H1 (cell line): ENCODE measurements around the gene FOXO6. TPM values are rescaled to one million over a fixed set of nuclear protein-coding genes. Genes with fewer than 3 reads are reported as not detected.

ENCODE experiments used
- CTCF ChIA-PET: fragments of 300-600 bp; sonication (Branson Sonifier 250); formaldehyde crosslinking; loops from one replicate; lab custom pipeline; 2021; ENCODE audit not compliant: partially characterized antibody; lab: Charles Lee
- POLR2A ChIA-PET: fragments of 300-600 bp; sonication (Branson Sonifier 250); formaldehyde crosslinking; loops from one replicate; lab custom pipeline; 2021; ENCODE audit warnings: inconsistent platforms; ENCODE audit not compliant: partially characterized antibody; lab: Charles Lee
- DNase-seq, 2 experiments: peaks; one replicate each; pipeline versions ENCODE4 v3.0.0 to v3.0.0-alpha.2; 2010 to 2022; ENCODE audit warnings: low spot score in 2 of 2, low read depth in 1 of 2, mixed read lengths in 1 of 2
- FAIRE-seq: peaks from 2 replicates; lab custom pipeline; 2011; peaks lifted over from hg19 to GRCh38; lab: Jason Lieb, UNC
- H2AFZ ChIP-seq: 2 replicates; pipeline ENCODE4 v1.8.1; 2012; ENCODE audit warnings: low read length, inconsistent platforms
- H2AK5ac ChIP-seq: 2 replicates; pipeline ENCODE4 v1.6.1; 2013; ENCODE audit warnings: low read depth, low read length
- H2BK120ac ChIP-seq: replicated peaks from 2 replicates; pipeline ENCODE3; 2013; ENCODE audit warnings: low read depth, low read length, inconsistent platforms
- H2BK12ac ChIP-seq: 2 replicates; pipeline ENCODE4 v1.6.1; 2013; ENCODE audit warnings: low read depth, low read length
- H2BK15ac ChIP-seq: 2 replicates; pipeline ENCODE4 v1.6.1; 2013; ENCODE audit warnings: low read length
- H2BK20ac ChIP-seq: 2 replicates; pipeline ENCODE4 v1.6.1; 2013; ENCODE audit warnings: low read length
- H2BK5ac ChIP-seq: 2 replicates; pipeline ENCODE4 v1.6.1; 2013; ENCODE audit warnings: low read depth, low read length
- H3K14ac ChIP-seq: 2 replicates; pipeline ENCODE4 v1.6.1; 2013; ENCODE audit warnings: inconsistent platforms; ENCODE audit not compliant: insufficient read length
- H3K18ac ChIP-seq: 2 replicates; pipeline ENCODE4 v1.6.1; 2013; ENCODE audit warnings: low read length; ENCODE audit errors: extremely low read depth
- H3K23ac ChIP-seq: 2 replicates; pipeline ENCODE4 v1.6.1; 2013; ENCODE audit warnings: inconsistent platforms; ENCODE audit not compliant: insufficient read length
- H3K23me2 ChIP-seq: 2 replicates; pipeline ENCODE4 v1.6.1; 2013; ENCODE audit warnings: low read depth, low read length
- H3K27ac ChIP-seq: 2 replicates; pipeline ENCODE4 v1.6.1; 2011; ENCODE audit warnings: low read depth, low read length, inconsistent platforms
- H3K27me3 ChIP-seq, 4 experiments: replicated peaks in 1 of 4; 1 replicate in 1 of 4; 2 replicates in 3 of 4; pipeline versions ENCODE4 v1.6.1 to v1.8.1; 2011 to 2013; ENCODE audit warnings: low read length in 3 of 4, mild to moderate bottlenecking in 3 of 4, inconsistent platforms in 2 of 4, mixed read lengths in 2 of 4, moderate library complexity in 1 of 4; ENCODE audit not compliant: control insufficient read depth in 3 of 4, insufficient read depth in 3 of 4; ENCODE audit errors: extremely low read depth in 1 of 4
- H3K36me3 ChIP-seq, 4 experiments: 2 replicates each; pipeline versions ENCODE4 v1.6.1 to v1.8.1; 2011 to 2013; ENCODE audit warnings: mild to moderate bottlenecking in 4 of 4, low read length in 3 of 4, moderate library complexity in 2 of 4, control low read depth in 1 of 4, inconsistent platforms in 1 of 4; ENCODE audit not compliant: insufficient read depth in 4 of 4, control insufficient read depth in 2 of 4
- H3K4ac ChIP-seq: replicated peaks from 2 replicates; pipeline ENCODE3; 2013; ENCODE audit warnings: low read length, low read depth, mixed read lengths, inconsistent platforms; ENCODE audit not compliant: insufficient read length
- H3K4me1 ChIP-seq, 4 experiments: replicated peaks in 1 of 4; 1 replicate in 1 of 4; 2 replicates in 3 of 4; pipeline versions ENCODE4 v1.6.1 to v1.8.1; 2011 to 2013; ENCODE audit warnings: low read length in 3 of 4, inconsistent platforms in 2 of 4, mixed read lengths in 1 of 4; ENCODE audit not compliant: insufficient read depth in 4 of 4, control insufficient read depth in 3 of 4
- H3K4me2 ChIP-seq, 2 experiments: 2 replicates each; pipeline versions ENCODE4 v1.6.1 to v1.8.1; 2011 to 2013; ENCODE audit warnings: low read depth in 2 of 2, low read length in 2 of 2, control low read depth in 1 of 2, inconsistent platforms in 1 of 2, mild to moderate bottlenecking in 1 of 2; ENCODE audit not compliant: insufficient read depth in 1 of 2
- H3K4me3 ChIP-seq, 4 experiments: fragments of 200-600, 300-600 bp in 1 of 4; sonication (generic), shearing (Covaris generic), sonication (Bioruptor Twin) in 1 of 4; 2 replicates each; pipeline versions ENCODE4 v1.5.1 to v1.8.1; 2011 to 2016; ENCODE audit warnings: low read length in 4 of 4, low read depth in 3 of 4, control low read depth in 2 of 4, inconsistent platforms in 2 of 4, mild to moderate bottlenecking in 2 of 4, mixed read lengths in 1 of 4, moderate library complexity in 1 of 4; ENCODE audit not compliant: insufficient read depth in 2 of 4; ENCODE audit errors: extremely low read depth in 1 of 4
- H3K56ac ChIP-seq: replicated peaks from 2 replicates; pipeline ENCODE3; 2013; ENCODE audit warnings: low read depth, mild to moderate bottlenecking, mixed read lengths, low read length, inconsistent platforms; ENCODE audit not compliant: insufficient read length
- H3K79me1 ChIP-seq: 2 replicates; pipeline ENCODE4 v1.6.1; 2013; ENCODE audit warnings: low read depth, low read length, control low read depth
- H3K79me2 ChIP-seq, 2 experiments: 2 replicates each; pipeline versions ENCODE4 v1.6.1 to v1.8.1; 2012 to 2013; ENCODE audit warnings: low read length in 2 of 2, mild to moderate bottlenecking in 2 of 2, inconsistent platforms in 1 of 2; ENCODE audit not compliant: insufficient read depth in 2 of 2, control insufficient read depth in 1 of 2
- H3K9ac ChIP-seq, 4 experiments: replicated peaks in 1 of 4; 1 replicate in 1 of 4; 2 replicates in 3 of 4; pipeline versions ENCODE4 v1.6.1 to v1.8.1; 2011 to 2013; ENCODE audit warnings: low read depth in 3 of 4, low read length in 3 of 4, control low read depth in 2 of 4, mild to moderate bottlenecking in 2 of 4, moderate library complexity in 2 of 4, inconsistent platforms in 1 of 4; ENCODE audit errors: extremely low read depth in 1 of 4
- H3K9me3 ChIP-seq, 2 experiments: 2 replicates each; pipeline versions ENCODE4 v1.6.1 to v1.8.1; 2012 to 2013; ENCODE audit warnings: mild to moderate bottlenecking in 2 of 2, moderate library complexity in 2 of 2, control low read depth in 1 of 2, inconsistent platforms in 1 of 2, low read depth in 1 of 2, low read length in 1 of 2, mixed read lengths in 1 of 2; ENCODE audit not compliant: insufficient read depth in 2 of 2
- H4K20me1 ChIP-seq, 2 experiments: replicated peaks in 1 of 2; 2 replicates each; pipeline versions ENCODE3 to v1.8.1; 2011 to 2013; ENCODE audit warnings: inconsistent platforms in 2 of 2, low read length in 2 of 2, mild to moderate bottlenecking in 1 of 2; ENCODE audit not compliant: insufficient read depth in 2 of 2, control insufficient read depth in 1 of 2
- H4K5ac ChIP-seq: 2 replicates; pipeline ENCODE4 v1.6.1; 2013; ENCODE audit warnings: low read length, low read depth, mixed read lengths, inconsistent platforms; ENCODE audit not compliant: insufficient read length
- H4K8ac ChIP-seq: 2 replicates; pipeline ENCODE4 v1.8.0; 2013; ENCODE audit warnings: mild to moderate bottlenecking, moderate library complexity, low read length, inconsistent platforms; ENCODE audit not compliant: insufficient read depth; ENCODE audit errors: extremely low read depth
- H4K91ac ChIP-seq: replicated peaks from 2 replicates; pipeline ENCODE3; 2013; ENCODE audit warnings: low read length, mixed read lengths, inconsistent platforms; ENCODE audit not compliant: insufficient read length
- CBX8 ChIP-seq: fragments of 300-800, 300-1000 bp; sonication (generic); IDR thresholded peaks from 2 replicates; pipeline ENCODE4 v1.7.1; 2016; ENCODE audit warnings: low read depth, low read length, borderline replicate concordance
- EGR1 ChIP-seq: IDR thresholded peaks from 2 replicates; pipeline ENCODE4 v1.6.1; 2011; ENCODE audit warnings: low read depth, low read length, borderline replicate concordance
- EZH2 ChIP-seq: fragments of 200-600 bp; sonication (generic); IDR thresholded peaks from 2 replicates; pipeline ENCODE4 v1.7.1; 2012; ENCODE audit warnings: low read depth, mild to moderate bottlenecking, moderate library complexity, low read length, inconsistent platforms; ENCODE audit not compliant: severe bottlenecking
- HDAC2 ChIP-seq, 2 experiments: fragments of 300-600 bp in 1 of 2; sonication (generic) in 1 of 2; IDR thresholded peaks; 2 replicates each; pipeline ENCODE4 v1.6.1; 2011 to 2012; ENCODE audit warnings: low read depth in 2 of 2, low read length in 2 of 2, mild to moderate bottlenecking in 2 of 2, moderate library complexity in 2 of 2, borderline replicate concordance in 1 of 2, inconsistent platforms in 1 of 2
- NANOG ChIP-seq: IDR thresholded peaks from 2 replicates; pipeline ENCODE4 v1.6.1; 2011; ENCODE audit warnings: low read length, low read depth, mild to moderate bottlenecking, inconsistent platforms; ENCODE audit not compliant: insufficient read depth, poor library complexity, severe bottlenecking
- TAF7 ChIP-seq: optimal IDR thresholded peaks from 2 replicates; pipeline ENCODE3; 2011; ENCODE audit warnings: low read depth, mild to moderate bottlenecking, inconsistent platforms, low read length, moderate library complexity, borderline replicate concordance
- TBP ChIP-seq: IDR thresholded peaks from 2 replicates; pipeline ENCODE4 v1.6.1; 2011; ENCODE audit warnings: low read depth, low read length, improper control_type of control experiment
- WGBS, 2 experiments: shearing (Covaris generic) in 1 of 2; methylation state at CpG; one replicate each; pipeline versions ENCODE4 v1.1.6 to v1.1.7; 2013 to 2015; ENCODE audit warnings: low lambda C conversion rate in 2 of 2, mixed read lengths in 2 of 2, inconsistent platforms in 1 of 2, low coverage in 1 of 2, missing lambda C conversion rate in 1 of 2; ENCODE audit not compliant: insufficient replicate concordance in 2 of 2, insufficient coverage in 1 of 2, insufficient read length in 1 of 2; ENCODE audit errors: extremely low coverage in 1 of 2, missing lambda C conversion rate in 1 of 2; 5-methylcytosine and 5-hydroxymethylcytosine counted together
- polyA plus RNA-seq, 7 experiments: library from polyadenylated mRNA; depleted of rRNA in 3 of 7; stranded (reverse) in 5 of 7; unstranded in 2 of 7; fragments of >200 nt in 5 of 7; fragments of 200-250 nt in 2 of 7; gene quantifications; 1 replicate in 5 of 7; 2 replicates in 1 of 7; 4 replicates in 1 of 7; pipeline versions ENCODE4 v1.2.1 to v1.2.3, GENCODE V29; 2011 to 2013; ENCODE audit warnings: missing spikeins in 2 of 7, mixed read lengths in 2 of 7
- total RNA-seq: library from RNA; stranded (reverse); fragmentation: NEBNext Ultra II Directional; extraction: Animal tissue kit (Norgen Biotek cat#: 25700); gene quantifications from 2 replicates; pipeline ENCODE4 v1.2.1, GENCODE V29; 2021
- TF ChIP-seq, protein P1 (sequence below): IDR thresholded peaks from 2 replicates; pipeline ENCODE4 v1.6.1; 2012; ENCODE audit warnings: low read length, inconsistent platforms
- TF ChIP-seq, protein P2 (sequence below): IDR thresholded peaks from 2 replicates; pipeline ENCODE4 v1.6.1; 2011; ENCODE audit warnings: low read depth, mild to moderate bottlenecking, low read length; ENCODE audit not compliant: insufficient read depth

The FOXO6 gene
- total and polyA plus RNA-seq, 2 of the 8 experiments (the other 6 are each of a cell fraction or from before 2014, with no cell fraction given): 0.59 to 3.0 TPM

- H3K79me1 ChIP-seq: no peaks in the 10 kb centered on the region; the same call in 1 of the 2 replicates
- no peak overlapping the region for H2BK120ac ChIP-seq
- POLR2A ChIA-PET: interaction anchor here (1.2 to 3.7 kb wide), 4 partner anchors 10 to 25 kb away, joined by 3 to 13 read pairs (median 5); no protein-coding TSS in a partner anchor
- DNase-seq: no peak
- H4K5ac ChIP-seq: no peak overlapping the region
- FAIRE-seq: no peak
- H3K18ac ChIP-seq: 0 out of 2 replicates have a peak overlapping the region, but pooled peaks have one; percentile 48
- no peak overlapping the region for H3K4ac ChIP-seq
- H4K91ac ChIP-seq: no peak overlapping the region
- H3K23ac ChIP-seq: no peak overlapping the region
- H2BK5ac ChIP-seq: peak overlapping the region; percentile 66; the same call in 1 of the 2 replicates
- no peak overlapping the region for H3K14ac ChIP-seq
- H3K9ac ChIP-seq: no peak overlapping the region
- no peak overlapping the region for H4K8ac ChIP-seq
- peak overlapping the region; percentile 72; the same call in 1 of the 2 replicates for H2BK15ac ChIP-seq
- H2BK12ac ChIP-seq: 0 out of 2 replicates have a peak overlapping the region, but pooled peaks have one; percentile 60
- H3K27me3 ChIP-seq: peaks cover 5 to 36% (median 30%) of the 10 kb centered on the region in 4 experiments
- WGBS, 2 experiments: 91% methylated on average over 2 of the region's 2 CpGs; no CpG with 5 or more reads in 1 of the 2 experiments
- peaks cover 0 to 4% of the 10 kb centered on the region in 2 experiments for H4K20me1 ChIP-seq
- H3K9me3 ChIP-seq: no peaks in the 10 kb centered on the region
- H3K56ac ChIP-seq: no peak overlapping the region
- CTCF ChIA-PET: interaction anchor here (0.7 to 4.0 kb wide), 11 partner anchors 8 to 57 kb away, joined by 3 to 17 read pairs (median 7); no protein-coding TSS in a partner anchor
- H3K36me3 ChIP-seq: no peaks in the 10 kb centered on the region
- H3K4me1 ChIP-seq: peaks cover 0 to 24% (median 19%) of the 10 kb centered on the region in 4 experiments; a peak in 6 of 7 replicates
- H3K27ac ChIP-seq: no peak overlapping the region
- peak overlapping the region; percentile 1 to 97; a peak in 1 of 4 replicates for H3K4me2 ChIP-seq
- no peak overlapping the region for H3K4me3 ChIP-seq
- no peak overlapping the region for H2AFZ ChIP-seq
- H2AK5ac ChIP-seq: peak overlapping the region; percentile 25; the same call in 1 of the 2 replicates
- H3K23me2 ChIP-seq: peaks cover 18% of the 10 kb centered on the region
- H2BK20ac ChIP-seq: 0 out of 2 replicates have a peak overlapping the region, but pooled peaks have one; percentile 72
- no peaks in the 10 kb centered on the region for H3K79me2 ChIP-seq
- TF ChIP-seq NANOG (no peak), TBP (no peak), EGR1 (no peak), TAF7 (no peak), EZH2 (no peak), CBX8 (no peak), HDAC2 (IDR thresholded peaks at IDR 0.05; ENCODE audit: borderline replicate concordance in 1 of 2, low read depth in 2 of 2, low read length in 2 of 2) (no peak)
- TF ChIP-seq, protein P1, sequence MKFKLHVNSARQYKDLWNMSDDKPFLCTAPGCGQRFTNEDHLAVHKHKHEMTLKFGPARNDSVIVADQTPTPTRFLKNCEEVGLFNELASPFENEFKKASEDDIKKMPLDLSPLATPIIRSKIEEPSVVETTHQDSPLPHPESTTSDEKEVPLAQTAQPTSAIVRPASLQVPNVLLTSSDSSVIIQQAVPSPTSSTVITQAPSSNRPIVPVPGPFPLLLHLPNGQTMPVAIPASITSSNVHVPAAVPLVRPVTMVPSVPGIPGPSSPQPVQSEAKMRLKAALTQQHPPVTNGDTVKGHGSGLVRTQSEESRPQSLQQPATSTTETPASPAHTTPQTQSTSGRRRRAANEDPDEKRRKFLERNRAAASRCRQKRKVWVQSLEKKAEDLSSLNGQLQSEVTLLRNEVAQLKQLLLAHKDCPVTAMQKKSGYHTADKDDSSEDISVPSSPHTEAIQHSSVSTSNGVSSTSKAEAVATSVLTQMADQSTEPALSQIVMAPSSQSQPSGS: no peak
- TF ChIP-seq, protein P2, sequence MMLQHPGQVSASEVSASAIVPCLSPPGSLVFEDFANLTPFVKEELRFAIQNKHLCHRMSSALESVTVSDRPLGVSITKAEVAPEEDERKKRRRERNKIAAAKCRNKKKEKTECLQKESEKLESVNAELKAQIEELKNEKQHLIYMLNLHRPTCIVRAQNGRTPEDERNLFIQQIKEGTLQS: no peak
These were observed 19.0 kb downstream of the FOXO6 start for GRCh38 chr1:41380195-41380594.
